Measurements from ENCODE around the gene SIM2. TPM values are rescaled to one million over a fixed set of nuclear protein-coding genes. Genes with fewer than 3 reads are reported as not detected.

Gene SIM2
- total RNA-seq, 1 experiment from 2014 or later, result 0.50 TPM

GRCh38 chr21:36766511-36766910 is 67.6 kb downstream of the SIM2 start:
- in situ Hi-C loops (cut with HindIII; ENCODE audit: low pct_unique_long_range_greater_than_20kb, low sequenced_read_pairs), result no loop called here

GRCh38 chr21:36767096-36767495 is 68.2 kb downstream of the SIM2 start:
- no peak for DNase-seq (ENCODE audit: low read depth, low spot score)
- in situ Hi-C loops (cut with HindIII; ENCODE audit: low pct_unique_long_range_greater_than_20kb, low sequenced_read_pairs), result no loop called here

More at GRCh38 chr21:36766511-36766910, 67.6 kb downstream of the SIM2 start:
- no peak for DNase-seq (ENCODE audit: low read depth, low spot score)

- DNase-seq (ENCODE audit: low read depth, low spot score), result peak; percentile 33
- in situ Hi-C loops (cut with HindIII; ENCODE audit: low pct_unique_long_range_greater_than_20kb, low sequenced_read_pairs), result no loop called here
Measured at GRCh38 chr21:36768496-36768895, 69.6 kb downstream of the SIM2 start.

GRCh38 chr21:36769051-36769839 is 70.3 kb downstream of the SIM2 start:
- in situ Hi-C loops (cut with HindIII; ENCODE audit: low pct_unique_long_range_greater_than_20kb, low sequenced_read_pairs), result no loop called here
- peak; percentile 25 for DNase-seq (ENCODE audit: low read depth, low spot score)

- in situ Hi-C loops (cut with HindIII; ENCODE audit: low pct_unique_long_range_greater_than_20kb, low sequenced_read_pairs), result no loop called here
- no peak for DNase-seq (ENCODE audit: low read depth, low spot score)
Measured at GRCh38 chr21:36773117-36773516, 74.2 kb downstream of the SIM2 start.

GRCh38 chr21:36773995-36774394 is 75.1 kb downstream of the SIM2 start:
- DNase-seq (ENCODE audit: low read depth, low spot score), result no peak
- in situ Hi-C loops (cut with HindIII; ENCODE audit: low pct_unique_long_range_greater_than_20kb, low sequenced_read_pairs), result no loop called here

- DNase-seq (ENCODE audit: low read depth, low spot score), result no peak
- in situ Hi-C loops (cut with HindIII; ENCODE audit: low pct_unique_long_range_greater_than_20kb, low sequenced_read_pairs), result no loop called here
Measured at GRCh38 chr21:36776981-36777617, 78.2 kb downstream of the SIM2 start.

GRCh38 chr21:36780861-36781260 is 81.9 kb downstream of the SIM2 start:
- no peak for DNase-seq (ENCODE audit: low read depth, low spot score)
- in situ Hi-C loops (cut with HindIII; ENCODE audit: low pct_unique_long_range_greater_than_20kb, low sequenced_read_pairs), result no loop called here

GRCh38 chr21:36783612-36784374 is 84.9 kb downstream of the SIM2 start:
- in situ Hi-C loops (cut with HindIII; ENCODE audit: low pct_unique_long_range_greater_than_20kb, low sequenced_read_pairs), result no loop called here
- no peak for DNase-seq (ENCODE audit: low read depth, low spot score)

GRCh38 chr21:36784947-36785346 is 86.0 kb downstream of the SIM2 start:
- no peak for DNase-seq (ENCODE audit: low read depth, low spot score)
- in situ Hi-C loops (cut with HindIII; ENCODE audit: low pct_unique_long_range_greater_than_20kb, low sequenced_read_pairs), result no loop called here

GRCh38 chr21:36785615-36786014 is 86.7 kb downstream of the SIM2 start:
- DNase-seq (ENCODE audit: low read depth, low spot score), result no peak
- in situ Hi-C loops (cut with HindIII; ENCODE audit: low pct_unique_long_range_greater_than_20kb, low sequenced_read_pairs), result no loop called here

- in situ Hi-C loops (cut with HindIII; ENCODE audit: low pct_unique_long_range_greater_than_20kb, low sequenced_read_pairs), result no loop called here
- no peak for DNase-seq (ENCODE audit: low read depth, low spot score)
Measured at GRCh38 chr21:36786186-36786585, 87.3 kb downstream of the SIM2 start.

- no peak for DNase-seq (ENCODE audit: low read depth, low spot score)
Measured at GRCh38 chr21:36788120-36788638, 89.3 kb downstream of the SIM2 start.

GRCh38 chr21:36790616-36791015 is 91.7 kb downstream of the SIM2 start:
- in situ Hi-C loops (cut with HindIII; ENCODE audit: low pct_unique_long_range_greater_than_20kb, low sequenced_read_pairs), result no loop called here
- DNase-seq (ENCODE audit: low read depth, low spot score), result no peak

More at GRCh38 chr21:36788120-36788638, 89.3 kb downstream of the SIM2 start:
- in situ Hi-C loops (cut with HindIII; ENCODE audit: low pct_unique_long_range_greater_than_20kb, low sequenced_read_pairs), result no loop called here

- DNase-seq (ENCODE audit: low read depth, low spot score), result no peak
- in situ Hi-C loops (cut with HindIII; ENCODE audit: low pct_unique_long_range_greater_than_20kb, low sequenced_read_pairs), result no loop called here
Measured at GRCh38 chr21:36791180-36791579, 92.3 kb downstream of the SIM2 start.

GRCh38 chr21:36791695-36792470 is 93.0 kb downstream of the SIM2 start:
- DNase-seq (ENCODE audit: low read depth, low spot score), result no peak
- in situ Hi-C loops (cut with HindIII; ENCODE audit: low pct_unique_long_range_greater_than_20kb, low sequenced_read_pairs), result no loop called here

- no peak for DNase-seq (ENCODE audit: low read depth, low spot score)
- in situ Hi-C loops (cut with HindIII; ENCODE audit: low pct_unique_long_range_greater_than_20kb, low sequenced_read_pairs), result no loop called here
Measured at GRCh38 chr21:36792505-36792967, 93.6 kb downstream of the SIM2 start.
